HG02610 (cell line): ENCODE measurements around the gene DRD2.

Experiments used
- ATAC-seq: cut with Tn5 transposase; IDR thresholded peaks from one replicate; pipeline ENCODE4 v1.9.1; 2021; ENCODE audit warnings: mild to moderate bottlenecking, moderate library complexity; ENCODE audit not compliant: unreplicated experiment

Gene DRD2

DNA sequence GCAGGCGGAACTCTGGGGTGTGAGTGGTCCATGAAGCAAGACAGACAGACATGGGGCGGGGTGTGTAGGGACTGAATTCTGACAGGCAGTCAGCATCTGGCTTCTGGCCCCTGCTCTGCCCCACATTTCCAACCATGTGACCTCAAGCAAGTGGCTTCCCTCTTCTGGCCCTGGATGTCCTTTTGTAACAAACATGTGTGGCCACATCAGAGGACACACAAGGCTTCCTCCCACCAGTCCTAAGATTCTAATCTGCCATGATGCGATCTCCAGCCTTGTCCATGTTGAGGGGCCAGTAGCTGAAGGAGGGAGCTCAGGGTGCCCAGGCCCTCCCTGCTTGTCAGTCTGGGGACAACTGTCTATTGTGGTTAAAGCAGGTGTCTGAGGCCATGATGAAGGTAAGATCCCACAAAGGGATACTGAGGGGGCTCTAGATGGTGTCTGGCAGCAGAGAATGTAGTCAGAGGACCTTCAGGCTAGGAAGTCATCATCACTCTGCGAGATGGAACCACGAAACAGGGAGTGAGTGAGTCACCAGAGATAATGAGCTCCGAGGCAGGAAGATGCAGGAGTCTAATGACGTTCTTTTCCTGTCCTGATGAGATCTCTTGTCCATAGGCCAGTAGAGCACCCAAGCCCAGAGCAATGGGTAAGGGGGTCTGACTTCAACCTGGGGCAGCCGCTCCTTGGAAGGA, 27.4 kb downstream of the DRD2 start:
- no peak for ATAC-seq

DNA sequence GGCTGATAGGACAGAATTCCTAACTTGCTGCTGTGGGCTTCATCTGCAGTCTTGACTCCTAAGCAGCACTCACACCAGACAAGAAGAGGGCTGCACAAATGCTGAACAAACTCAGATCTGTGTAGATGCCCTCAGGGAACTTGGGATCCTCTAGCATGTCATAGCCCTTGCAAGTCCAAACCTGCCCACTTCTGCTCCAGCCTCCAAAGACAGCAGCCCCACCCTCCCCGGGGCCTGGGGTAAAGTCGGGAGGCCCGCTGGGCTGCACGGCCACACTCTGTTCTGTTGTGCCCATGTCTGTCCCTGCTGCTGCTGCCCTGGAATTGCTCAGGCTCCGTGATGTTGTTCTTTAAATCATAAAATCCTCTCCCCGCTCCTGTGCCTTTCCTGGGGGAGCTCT, 28.3 kb downstream of the DRD2 start:
- no peak for ATAC-seq

DNA sequence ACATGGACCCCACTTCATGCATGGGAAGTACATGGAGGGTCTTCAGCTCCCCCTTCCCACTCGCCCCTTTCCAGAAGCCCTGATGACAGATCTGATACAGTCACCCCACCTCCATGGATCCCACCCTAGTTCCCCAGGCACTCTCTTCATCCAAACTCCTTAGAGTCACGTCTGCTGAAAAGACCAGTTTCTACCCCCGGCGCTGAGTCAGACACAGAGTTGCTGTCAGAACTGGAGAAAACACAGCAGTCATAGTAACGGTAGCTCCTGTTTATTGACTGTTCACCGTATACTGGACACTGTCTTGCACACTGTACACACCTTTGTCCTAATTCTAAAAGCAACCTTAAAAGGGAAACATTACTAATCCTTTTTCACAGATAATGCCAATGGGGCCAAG, 29.1 kb downstream of the DRD2 start:
- ATAC-seq: peak; percentile 58

DNA sequence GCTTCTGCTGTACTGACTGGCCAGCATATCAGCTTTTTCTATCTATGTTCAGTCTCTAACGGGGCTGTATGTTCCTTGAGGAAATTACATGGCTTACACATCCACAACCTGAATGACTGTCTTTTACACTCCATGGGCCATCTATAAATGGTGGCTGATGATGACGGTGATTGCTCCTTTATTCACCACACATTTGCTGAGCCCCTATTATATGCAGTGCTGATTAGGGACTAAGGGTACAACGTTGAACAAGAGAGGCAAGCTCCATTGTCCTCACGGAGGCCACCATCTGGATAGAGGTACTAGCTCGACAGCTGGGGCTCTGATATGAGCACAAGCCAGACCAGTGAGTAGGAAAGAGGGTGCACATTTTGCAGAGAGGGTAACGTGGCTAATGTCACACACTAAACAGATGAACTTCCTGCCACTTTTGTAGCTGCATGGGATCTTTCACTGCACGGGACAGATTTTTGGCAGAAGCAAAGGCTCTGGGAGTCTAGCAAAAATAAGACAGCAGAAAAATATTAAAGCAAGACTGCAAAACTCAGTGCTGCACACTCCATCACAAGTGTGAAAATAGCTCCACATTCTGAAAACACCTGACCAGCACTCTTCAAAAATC, 30.6 kb downstream of the DRD2 start:
- ATAC-seq: no peak

DNA sequence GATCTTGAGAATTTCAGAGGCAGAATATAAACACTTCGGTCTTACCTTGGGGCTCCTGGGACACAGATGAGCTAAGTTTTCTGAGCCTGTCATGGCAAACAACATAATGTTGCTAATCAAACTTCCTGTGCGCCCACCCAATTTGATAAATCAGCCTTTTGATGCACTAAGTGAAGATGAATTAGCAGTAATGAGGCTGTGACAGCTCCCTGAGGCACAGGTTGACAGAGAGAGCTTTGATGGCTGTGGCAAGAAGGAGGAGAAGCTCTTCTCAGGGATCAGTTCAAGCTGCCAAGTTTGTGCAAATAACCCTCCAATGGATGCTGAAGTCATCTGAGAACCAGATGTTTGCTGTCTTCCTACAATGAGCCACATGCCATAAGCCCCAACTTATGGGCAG, 34.4 kb downstream of the DRD2 start:
- ATAC-seq: no peak

DNA sequence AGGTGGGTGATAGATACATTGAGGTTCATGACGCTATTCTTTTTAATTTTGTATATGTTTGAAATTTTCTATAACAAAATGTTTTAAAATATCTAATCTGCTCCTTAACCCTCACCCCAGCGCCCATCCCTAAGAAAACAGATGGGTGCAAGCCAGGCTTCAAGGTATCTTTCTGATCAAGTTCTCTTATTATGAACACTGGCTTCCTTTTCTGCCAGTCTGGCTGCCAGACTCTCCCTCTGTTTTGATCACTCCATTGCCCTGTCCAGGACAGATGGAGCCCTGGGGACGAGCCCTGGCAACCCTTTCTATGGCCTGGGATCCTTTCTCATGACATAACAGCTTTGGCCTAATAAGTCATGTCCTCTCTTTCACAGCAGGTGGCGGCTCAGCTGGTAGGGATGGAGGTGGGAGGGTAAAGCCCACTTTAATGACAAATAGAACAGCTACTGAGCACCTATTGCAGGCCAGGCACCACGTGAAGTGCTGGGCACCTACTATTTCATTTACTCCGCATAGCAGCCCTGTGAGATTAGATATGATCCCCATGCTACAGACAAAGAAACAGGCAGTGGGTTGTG, 38.4 kb downstream of the DRD2 start:
- no peak for ATAC-seq

DNA sequence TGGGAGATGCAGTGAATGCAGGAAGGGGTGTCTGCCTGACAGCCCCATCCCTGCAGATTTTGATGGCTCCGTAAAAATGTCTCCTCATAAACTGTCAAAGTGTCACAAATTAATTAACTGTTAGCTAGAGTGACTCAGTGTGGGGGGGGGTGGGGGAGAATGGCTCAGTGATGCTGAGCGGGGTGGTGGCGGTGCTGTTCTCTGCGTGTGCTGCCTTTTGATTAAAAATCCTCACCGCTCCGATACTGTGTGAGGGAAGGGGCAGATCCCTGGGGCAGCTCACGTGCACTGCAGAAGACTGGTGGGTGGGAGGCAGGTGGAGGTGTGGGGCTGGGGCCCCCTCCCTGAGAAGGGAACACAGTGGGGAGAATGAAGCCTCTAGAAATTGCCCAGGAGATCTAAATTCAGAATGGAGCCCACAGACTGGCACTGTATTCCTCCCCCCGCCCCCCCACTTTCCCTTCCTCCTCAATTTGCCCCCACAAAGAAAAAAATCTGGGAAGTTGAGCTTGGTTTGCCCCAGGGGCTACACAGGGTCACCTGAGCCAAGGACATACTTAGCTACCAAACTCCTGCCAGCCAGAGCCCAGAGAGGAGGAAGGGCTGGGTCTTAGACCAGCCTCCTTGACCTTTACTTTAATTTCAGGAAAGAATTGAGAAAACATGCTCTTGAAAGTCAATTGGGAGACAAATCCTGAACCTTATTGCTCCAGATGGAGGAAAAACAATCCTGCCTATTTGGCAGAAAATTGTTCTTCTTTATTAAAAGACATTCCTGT, 39.8 kb downstream of the DRD2 start:
- ATAC-seq: no peak

DNA sequence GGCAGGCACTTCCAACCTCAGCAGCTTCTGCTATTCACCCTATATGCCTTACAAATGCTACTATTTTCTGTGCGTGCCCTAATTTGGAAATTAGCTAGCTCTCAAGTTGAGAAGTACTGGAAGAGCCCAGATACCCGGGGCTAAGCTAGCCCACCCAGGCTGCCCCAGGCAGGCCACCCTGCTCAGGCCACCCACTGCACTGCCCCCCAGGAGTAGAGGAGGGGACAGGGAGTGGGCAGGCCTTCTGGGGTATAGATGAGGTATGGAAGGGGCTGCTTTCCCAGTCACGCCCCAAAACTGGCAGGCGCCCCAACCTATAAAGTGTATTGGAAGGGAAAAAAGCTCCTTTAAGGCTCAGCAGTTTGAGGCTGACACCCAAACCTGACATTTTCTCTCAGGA, 43.5 kb downstream of the DRD2 start:
- ATAC-seq: no peak

DNA sequence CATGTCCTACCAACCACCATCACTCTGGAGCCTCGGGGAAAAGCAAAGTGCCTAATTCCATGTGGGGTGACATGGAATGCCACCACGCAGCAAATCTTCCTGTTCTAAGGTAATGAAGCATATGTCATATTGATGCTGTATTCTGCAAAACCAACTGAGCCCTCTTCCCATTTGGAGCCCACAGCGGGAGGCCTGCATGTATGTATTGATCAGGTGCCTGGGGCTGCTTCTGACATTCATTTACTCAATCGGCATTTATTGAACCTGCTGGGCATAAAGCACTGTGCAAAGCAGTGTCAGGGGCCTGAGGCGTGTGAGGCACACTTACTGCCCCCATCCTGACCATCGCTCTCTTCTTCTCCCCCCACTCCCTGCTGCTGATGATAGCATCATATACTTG, 48.5 kb downstream of the DRD2 start:
- ATAC-seq: no peak

DNA sequence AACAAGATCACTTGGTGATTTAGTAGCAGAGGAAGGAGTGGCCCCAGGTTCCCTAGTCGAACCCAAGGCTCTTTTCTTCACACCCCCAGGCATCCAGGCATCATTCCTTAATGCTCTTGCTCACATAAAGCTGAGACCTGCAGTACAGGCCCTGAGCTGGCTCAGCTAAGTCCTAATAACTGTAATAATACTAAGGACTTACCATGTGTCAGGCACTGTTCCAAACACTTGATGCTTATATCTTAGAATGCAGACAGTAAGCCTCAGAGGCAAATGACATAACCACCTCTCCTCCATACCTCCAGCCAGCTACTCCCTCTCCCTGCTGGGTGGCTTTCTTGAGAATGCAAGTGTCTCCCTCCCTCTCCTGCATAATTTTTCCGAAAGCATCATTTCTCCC, 54.4 kb downstream of the DRD2 start:
- no peak for ATAC-seq

DNA sequence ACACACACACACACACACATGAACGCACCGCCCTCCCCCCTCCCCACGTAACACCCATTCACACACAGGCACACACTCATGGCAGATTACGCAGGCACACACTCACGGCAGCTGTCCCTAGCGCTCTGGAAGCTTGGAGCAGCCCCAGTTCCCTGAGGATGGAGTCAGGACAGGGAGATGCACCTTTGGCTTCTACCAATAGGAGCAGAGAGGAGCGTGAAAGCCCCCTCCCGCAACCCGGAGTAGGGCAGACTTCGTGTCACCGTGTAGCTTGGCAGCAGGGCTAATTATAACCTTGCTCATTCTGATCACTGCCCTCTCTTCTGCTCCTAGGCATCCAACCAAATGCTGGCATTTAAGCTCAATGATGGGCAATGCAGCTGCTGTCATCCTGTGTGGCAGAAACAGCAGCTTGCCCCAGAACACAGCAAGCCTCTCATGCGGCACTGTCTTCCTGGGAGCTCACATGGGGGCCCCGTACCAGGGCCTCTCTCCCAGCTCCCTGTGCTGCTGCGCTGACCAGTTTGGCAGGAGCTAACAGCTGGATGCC, 55.7 kb downstream of the DRD2 start:
- ATAC-seq: no peak

DNA sequence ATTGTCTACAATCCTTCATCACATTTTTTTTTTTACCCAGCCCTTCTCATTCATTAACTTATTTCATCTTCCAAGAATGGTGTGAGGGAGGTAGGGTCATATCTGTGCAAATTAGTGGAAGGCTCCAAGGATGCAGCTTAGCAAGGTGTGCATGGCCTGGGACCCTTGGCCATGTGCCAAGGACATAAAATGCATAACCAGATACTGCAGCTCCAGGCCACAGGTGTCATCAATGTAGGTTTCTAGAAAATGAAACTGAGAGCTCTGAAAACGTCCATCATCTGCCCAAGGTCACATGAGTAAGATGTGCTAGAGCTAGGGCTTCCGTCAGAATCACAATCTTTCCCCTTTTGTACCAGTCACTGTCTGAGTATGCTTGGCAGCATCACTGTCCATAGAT, 57.8 kb downstream of the DRD2 start:
- ATAC-seq: no peak

DNA sequence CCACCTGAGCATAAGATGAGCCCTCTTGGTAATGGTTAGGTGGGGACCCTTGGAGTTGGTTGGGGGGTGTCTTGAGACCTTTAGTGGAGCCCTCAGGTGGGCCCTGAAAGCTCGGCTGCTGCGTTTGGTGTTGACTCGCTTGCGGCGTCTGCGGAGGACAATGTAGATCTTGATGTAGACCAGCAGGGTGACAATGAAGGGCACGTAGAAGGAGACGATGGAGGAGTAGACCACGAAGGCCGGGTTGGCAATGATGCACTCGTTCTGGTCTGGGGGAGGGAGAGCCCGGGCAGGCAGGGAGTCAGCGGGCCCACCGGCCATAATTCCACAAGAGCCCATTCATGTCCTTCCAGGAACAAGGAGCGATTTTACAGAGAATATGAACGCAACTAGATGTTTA, 59.9 kb downstream of the DRD2 start:
- no peak for ATAC-seq

DNA sequence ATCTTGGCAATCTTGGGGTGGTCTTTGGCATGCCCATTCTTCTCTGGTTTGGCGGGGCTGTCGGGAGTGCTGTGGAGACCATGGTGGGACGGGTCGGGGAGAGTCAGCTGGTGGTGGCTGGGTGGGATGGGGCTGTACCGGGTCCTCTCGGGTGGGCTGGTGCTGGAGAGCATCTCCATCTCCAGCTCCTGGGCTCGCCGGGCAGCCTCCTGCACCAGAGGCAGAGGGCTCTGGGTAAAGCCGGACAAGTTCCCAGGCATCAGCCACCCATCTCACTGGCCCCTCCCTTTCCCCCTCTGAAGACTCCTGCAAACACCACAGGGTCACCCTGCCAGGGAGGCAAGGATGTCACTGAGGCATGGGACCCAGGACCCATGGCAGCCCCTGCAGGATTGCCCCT, 62.5 kb downstream of the DRD2 start:
- no peak for ATAC-seq

DNA sequence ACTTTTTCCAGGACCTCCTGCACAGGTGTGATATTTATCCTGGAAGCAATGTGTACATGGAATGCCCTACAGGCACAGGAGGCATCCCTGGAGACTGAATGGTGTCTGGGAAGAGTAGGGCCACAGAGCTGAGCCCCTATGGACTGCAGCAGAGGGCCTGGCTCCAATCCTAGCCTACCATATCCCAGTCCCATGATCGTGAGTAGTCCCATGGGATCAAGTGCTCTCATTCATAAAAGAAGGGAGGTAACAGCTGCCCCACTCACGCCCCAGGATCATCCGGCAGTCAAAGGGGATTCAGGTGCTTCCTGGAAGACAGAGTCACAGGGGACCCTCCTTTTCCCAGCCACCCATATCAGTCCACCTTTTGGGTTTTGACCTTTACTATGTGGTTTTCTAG, 63.7 kb downstream of the DRD2 start:
- no peak for ATAC-seq

DNA sequence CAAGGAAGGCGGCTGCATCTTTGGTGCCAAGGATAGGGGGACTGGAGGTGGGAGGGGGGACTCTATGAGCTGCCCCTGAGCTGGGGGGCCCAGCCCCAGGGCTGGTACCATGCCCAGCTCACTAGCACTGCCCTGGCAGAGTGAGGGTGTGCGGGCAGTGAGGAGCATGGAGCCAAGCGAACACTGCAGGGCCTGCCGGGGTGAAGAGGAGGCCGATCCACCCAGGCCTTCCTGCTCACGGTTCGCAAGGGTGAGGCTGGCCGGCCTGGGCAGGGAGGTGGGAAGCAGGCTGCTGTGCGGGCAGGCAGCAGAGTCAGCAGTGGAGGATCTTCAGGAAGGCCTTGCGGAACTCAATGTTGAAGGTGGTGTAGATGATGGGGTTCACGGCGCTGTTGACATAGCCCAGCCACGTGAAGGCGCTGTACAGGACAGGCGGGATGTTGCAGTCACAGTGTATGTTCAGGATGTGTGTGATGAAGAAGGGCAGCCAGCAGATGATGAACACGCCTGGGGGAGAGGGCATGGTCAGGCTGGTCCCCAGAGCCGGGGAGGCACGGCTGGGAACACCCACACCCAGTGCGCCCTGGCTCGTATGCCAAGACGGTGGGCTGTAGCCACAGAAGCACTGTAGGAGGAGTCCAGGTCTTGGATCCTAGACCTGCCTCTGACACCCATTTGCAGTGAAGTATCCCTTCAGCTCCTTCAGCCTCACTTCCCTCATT, 64.6 kb downstream of the DRD2 start:
- no peak for ATAC-seq

DNA sequence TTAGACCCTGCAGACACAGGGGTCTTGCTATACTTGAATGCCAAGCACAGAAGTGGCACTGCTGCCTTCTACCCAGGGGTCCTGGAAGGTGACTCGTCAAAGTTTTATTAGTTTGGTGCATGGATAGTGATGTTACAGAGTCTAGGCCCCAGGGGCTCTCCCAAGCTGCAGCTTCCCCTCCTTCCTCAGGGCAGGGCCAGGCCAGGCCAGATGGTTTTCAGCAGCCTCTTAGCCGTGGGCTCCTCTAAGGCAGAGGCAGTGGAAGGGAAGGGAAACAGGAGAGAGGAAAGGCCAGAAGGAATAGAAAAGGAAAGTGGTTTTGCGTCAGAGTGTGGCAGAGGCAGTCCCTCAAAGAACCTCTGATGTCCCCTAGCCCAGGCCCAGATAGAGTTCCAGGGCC, 65.7 kb downstream of the DRD2 start:
- no peak for ATAC-seq

DNA sequence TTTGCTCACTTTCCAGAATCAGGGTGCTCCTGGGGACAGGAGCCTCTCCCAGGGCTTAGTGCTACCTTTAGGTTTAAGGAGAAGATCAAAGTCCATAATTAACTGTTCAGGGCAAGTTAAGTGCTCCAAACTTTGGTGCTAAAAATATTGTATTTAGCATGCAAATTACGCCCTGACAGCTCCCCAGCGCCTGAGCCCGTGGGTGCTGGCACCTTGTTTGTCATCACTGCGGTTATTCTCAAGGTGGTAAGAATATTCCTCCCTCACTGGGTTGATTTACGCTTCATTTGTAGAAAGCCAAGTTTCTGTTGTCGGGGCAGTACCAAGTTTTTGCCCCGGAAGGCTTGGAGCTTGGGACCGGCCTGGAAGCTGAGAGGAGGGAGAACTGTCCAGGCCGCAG, 66.3 kb downstream of the DRD2 start:
- ATAC-seq: no peak

DNA sequence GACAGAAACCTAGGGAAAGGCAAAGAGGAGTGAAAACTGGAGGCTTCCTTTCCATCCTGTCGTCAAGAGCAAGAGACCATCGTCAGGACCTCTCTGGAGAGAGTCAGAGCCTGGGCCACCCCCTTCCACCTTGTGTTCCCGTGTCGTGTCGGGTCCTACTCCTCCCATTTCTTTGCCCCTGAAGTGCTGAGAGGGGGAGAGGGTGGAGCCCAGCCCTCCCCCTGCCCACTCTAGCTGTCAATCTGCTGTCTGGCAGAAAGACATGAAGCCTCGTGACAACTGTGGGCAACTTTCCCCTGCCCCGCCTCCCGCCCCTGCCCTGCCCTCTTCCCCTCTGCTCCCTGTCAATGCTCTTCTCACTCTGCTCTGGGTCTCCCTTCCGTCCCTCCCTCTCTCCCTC, 67.0 kb downstream of the DRD2 start:
- no peak for ATAC-seq

DNA sequence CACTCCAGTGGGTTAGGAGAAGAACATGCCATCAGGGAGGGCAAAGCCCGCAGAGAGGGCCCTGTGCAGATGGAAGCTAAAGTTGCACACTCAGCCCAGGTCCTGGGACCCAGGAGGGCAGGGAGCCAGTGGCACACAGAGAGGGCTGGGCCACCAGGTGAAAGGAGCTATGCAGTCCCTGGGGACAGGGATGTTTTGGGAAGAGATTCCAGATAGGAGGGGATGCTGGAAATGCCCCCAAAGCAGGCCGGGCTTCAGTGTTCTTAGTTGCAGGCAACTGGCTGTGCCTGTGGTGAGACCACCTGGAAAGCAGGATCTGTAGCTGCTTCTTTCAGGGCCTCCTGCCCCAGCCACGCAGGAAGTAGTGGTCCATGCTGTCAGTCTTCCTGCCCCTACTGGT, 68.0 kb downstream of the DRD2 start:
- ATAC-seq: no peak
